ENCODE data around the gene TUBB.

Gene TUBB

GRCh38 chr6:30687659-30688431, 32.3 kb upstream of the TUBB start:
- DNase-seq (ENCODE audit: low read depth) = no peak

GRCh38 chr6:30688569-30688968, 31.6 kb upstream of the TUBB start:
- no peak for DNase-seq (ENCODE audit: low read depth)

- DNase-seq (ENCODE audit: low read depth) = no peak
Observed at GRCh38 chr6:30689022-30689865, 30.9 kb upstream of the TUBB start.

- DNase-seq (ENCODE audit: low read depth) = no peak
Observed at GRCh38 chr6:30689985-30690384, 30.2 kb upstream of the TUBB start.

GRCh38 chr6:30690403-30691207, 29.5 kb upstream of the TUBB start, which contains the start of gene NRM:
Gene NRM, minus strand, starts transcription at chr6:30690984. Its CDS starts 10 bp downstream, at chr6:30690974.
- DNase-seq (ENCODE audit: low read depth) = peak; percentile 59

- no peak for DNase-seq (ENCODE audit: low read depth)
Observed at GRCh38 chr6:30691208-30691847, 28.8 kb upstream of the TUBB start.

- DNase-seq (ENCODE audit: low read depth) = no peak
Observed at GRCh38 chr6:30696432-30696831, 23.7 kb upstream of the TUBB start.

- DNase-seq (ENCODE audit: low read depth) = no peak
Observed at GRCh38 chr6:30700340-30700739, 19.8 kb upstream of the TUBB start.

GRCh38 chr6:30703011-30703410, 17.1 kb upstream of the TUBB start:
- no peak for DNase-seq (ENCODE audit: low read depth)

GRCh38 chr6:30703821-30704220, 16.3 kb upstream of the TUBB start:
- DNase-seq (ENCODE audit: low read depth) = no peak

GRCh38 chr6:30705620-30706019, 14.5 kb upstream of the TUBB start:
- no peak for DNase-seq (ENCODE audit: low read depth)

GRCh38 chr6:30707281-30707850, 12.8 kb upstream of the TUBB start:
- no peak for DNase-seq (ENCODE audit: low read depth)

GRCh38 chr6:30709101-30709868, 10.9 kb upstream of the TUBB start:
- no peak for DNase-seq (ENCODE audit: low read depth)

GRCh38 chr6:30711758-30712380, 8.3 kb upstream of the TUBB start:
- no peak for DNase-seq (ENCODE audit: low read depth)

GRCh38 chr6:30712441-30712945, 7.7 kb upstream of the TUBB start:
- no peak for DNase-seq (ENCODE audit: low read depth)

- DNase-seq (ENCODE audit: low read depth) = no peak
Observed at GRCh38 chr6:30714263-30714662, 5.9 kb upstream of the TUBB start.

GRCh38 chr6:30716879-30717128, 3.3 kb upstream of the TUBB start:
- no peak for DNase-seq (ENCODE audit: low read depth)

GRCh38 chr6:30717129-30717844, 2.9 kb upstream of the TUBB start, which contains the start of gene MDC1:
Gene MDC1, minus strand, starts transcription at chr6:30717281. Its CDS starts 2,106 bp downstream, at chr6:30715175.
- DNase-seq (ENCODE audit: low read depth) = peak; percentile 99
